ENCODE measurements around the gene DLL4. TPM values are rescaled to one million over a fixed set of nuclear protein-coding genes. Genes with fewer than 3 reads are reported as not detected.

Gene DLL4
- total RNA-seq, 1 donor from 2014 or later: not detected

- H3K36me3 Mint-ChIP-seq (ENCODE audit: low read depth): peaks cover 8% of the 10 kb centered on the region
- DNase-seq (no peak), ATAC-seq (ENCODE audit: low read depth) (no peak)
- no peak overlapping the region for H3K4me3 Mint-ChIP-seq
- no peaks in the 10 kb centered on the region for H3K27me3 Mint-ChIP-seq
- POLR2A ChIA-PET: interaction anchor here (0.6 kb wide), 1 partner anchor 315 kb away, joined by 15 read pairs; no protein-coding TSS in a partner anchor
- H3K27ac Mint-ChIP-seq: no peak overlapping the region
- intact Hi-C loops (cut with micrococcal nuclease): loop anchor here (5.0 kb wide), 1 partner anchor 226 kb away; the partner anchor contains the start of gene INO80
- no peaks in the 10 kb centered on the region for H3K9me3 Mint-ChIP-seq
- H3K4me1 Mint-ChIP-seq: peaks cover 29% of the 10 kb centered on the region
- no peak for TF ChIP-seq CTCF (IDR thresholded peaks at IDR 0.05)
- CTCF ChIA-PET: interaction anchor here (0.6 to 5.0 kb wide), 8 partner anchors 12 to 46 kb away, joined by 3 to 139 read pairs (median 4); partner anchors contain the start of gene RHOV
Measured at GRCh38 chr15:40891138-40891537, 38.0 kb upstream of the DLL4 start.

- peaks cover 14% of the 10 kb centered on the region for H3K36me3 Mint-ChIP-seq (ENCODE audit: low read depth)
- CTCF ChIA-PET: interaction anchor here (0.6 to 5.0 kb wide), 14 partner anchors 10 to 338 kb away, joined by 3 to 139 read pairs (median 4); partner anchors contain the start of gene RHOV
- ATAC-seq (ENCODE audit: low read depth) (no peak), DNase-seq (no peak)
- no peak for TF ChIP-seq CTCF (IDR thresholded peaks at IDR 0.05)
- intact Hi-C loops (cut with micrococcal nuclease): loop anchor here (5.0 kb wide), 1 partner anchor 225 kb away; the partner anchor contains the start of gene INO80
- peaks cover 30% of the 10 kb centered on the region for H3K4me1 Mint-ChIP-seq
- POLR2A ChIA-PET: interaction anchor here (0.6 to 1.4 kb wide), 5 partner anchors 11 to 314 kb away, joined by 3 to 15 read pairs (median 5); partner anchors contain the start of gene INO80
- no peaks in the 10 kb centered on the region for H3K27me3 Mint-ChIP-seq
- H3K4me3 Mint-ChIP-seq: peak overlapping the region; percentile 16
- no peaks in the 10 kb centered on the region for H3K9me3 Mint-ChIP-seq
- H3K27ac Mint-ChIP-seq: no peak overlapping the region
Measured at GRCh38 chr15:40891810-40892446, 37.2 kb upstream of the DLL4 start.

- H3K36me3 Mint-ChIP-seq (ENCODE audit: low read depth): peaks cover 20% of the 10 kb centered on the region
- no peaks in the 10 kb centered on the region for H3K27me3 Mint-ChIP-seq
- H3K27ac Mint-ChIP-seq: no peak overlapping the region
- no peak for TF ChIP-seq CTCF (IDR thresholded peaks at IDR 0.05)
- ChIA-PET CTCF (interaction anchor here (0.8 to 5.0 kb wide), 13 partner anchors 10 to 337 kb away, joined by 3 to 139 read pairs (median 4); partner anchors contain the start of gene RHOV), POLR2A (interaction anchor here (0.7 to 1.4 kb wide), 4 partner anchors 11 to 223 kb away, joined by 3 to 6 read pairs (median 4); partner anchors contain the start of gene INO80)
- no peaks in the 10 kb centered on the region for H3K9me3 Mint-ChIP-seq
- DNase-seq: no peak
- intact Hi-C loops (cut with micrococcal nuclease): loop anchor here (5.0 kb wide), 1 partner anchor 225 kb away; the partner anchor contains the start of gene INO80
- no peak for ATAC-seq (ENCODE audit: low read depth)
- H3K4me1 Mint-ChIP-seq: peaks cover 32% of the 10 kb centered on the region
- H3K4me3 Mint-ChIP-seq: no peak overlapping the region
Measured at GRCh38 chr15:40892447-40893012, 36.6 kb upstream of the DLL4 start.

GRCh38 chr15:40893019-40893670, 36.0 kb upstream of the DLL4 start:
- ChIA-PET CTCF (interaction anchor here (1.2 to 5.0 kb wide), 10 partner anchors 12 to 374 kb away, joined by 4 to 203 read pairs (median 10); no protein-coding TSS in a partner anchor), POLR2A (interaction anchor here (1.1 to 2.0 kb wide), 5 partner anchors 34 to 110 kb away, joined by 3 to 28 read pairs (median 6); no protein-coding TSS in a partner anchor)
- Mint-ChIP-seq H3K27ac (no peak overlapping the region), H3K4me3 (no peak overlapping the region), H3K4me1 (peaks cover 34% of the 10 kb centered on the region), H3K27me3 (no peaks in the 10 kb centered on the region), H3K9me3 (no peaks in the 10 kb centered on the region), H3K36me3 (ENCODE audit: low read depth) (peaks cover 24% of the 10 kb centered on the region)
- intact Hi-C loops (cut with micrococcal nuclease): loop anchor here (5.0 kb wide), 1 partner anchor 224 kb away; the partner anchor contains the start of gene INO80
- ATAC-seq (ENCODE audit: low read depth) (no peak), DNase-seq (no peak)
- no peak for TF ChIP-seq CTCF (IDR thresholded peaks at IDR 0.05)
